Tibial nerve (tissue), 4 donors: Measurements from ENCODE around the gene PRKAR1B. TPM values are rescaled to one million over a fixed set of nuclear protein-coding genes. Genes with fewer than 3 reads are reported as not detected.

Source experiments
- DNase-seq, 2 donors: peaks; one replicate each; pipeline ENCODE4 v3.0.0-alpha.2; 2019; ENCODE audit warnings: low spot score in 2 of 2
- H3K27ac ChIP-seq, 4 donors: fragments of 200-600 bp; sonication (generic) in 3 of 4; one replicate each; pipeline ENCODE4 v1.5.1; 2017 to 2019; ENCODE audit warnings: mild to moderate bottlenecking in 1 of 4
- H3K27me3 ChIP-seq, 2 donors: fragments of 200-600 bp; sonication (generic) in 1 of 2; one replicate each; pipeline versions ENCODE4 v1.5.1 to v1.6.0; 2017 to 2019
- H3K36me3 ChIP-seq, 3 donors: fragments of 200-600 bp; sonication (generic); one replicate each; pipeline ENCODE4 v1.5.1; 2018 to 2019
- H3K4me1 ChIP-seq, 4 donors: fragments of 200-600 bp; sonication (generic) in 3 of 4; one replicate each; pipeline ENCODE4 v1.5.1; 2017 to 2019
- H3K4me3 ChIP-seq, 4 donors: fragments of 200-600 bp; sonication (generic) in 3 of 4; one replicate each; pipeline ENCODE4 v1.5.1; 2017 to 2019; ENCODE audit warnings: mild to moderate bottlenecking in 1 of 4, moderate library complexity in 1 of 4
- H3K9me3 ChIP-seq, 4 donors: fragments of 200-600 bp; sonication (generic) in 3 of 4; one replicate each; pipeline ENCODE4 v1.5.1; 2017 to 2019
- EP300 ChIP-seq, 2 donors: sonication (generic); formaldehyde crosslinking; IDR thresholded peaks; one replicate each; pipeline ENCODE4 v1.6.1; 2017; ENCODE audit warnings: antibody characterized with exemption in 2 of 2, mild to moderate bottlenecking in 1 of 2
- POLR2A ChIP-seq, 2 donors: fragments of 450-650 bp; IDR thresholded peaks; one replicate each; pipeline ENCODE4 v1.6.1; 2017; ENCODE audit warnings: antibody characterized with exemption in 2 of 2, mild to moderate bottlenecking in 2 of 2, moderate library complexity in 2 of 2
- WGBS, 2 donors: methylation state at CpG; one replicate each; pipeline ENCODE4 v1.1.5; 2018; 5-methylcytosine and 5-hydroxymethylcytosine counted together
- total RNA-seq, 4 donors: library from RNA; depleted of rRNA; stranded (reverse); fragments of >200 nt; gene quantifications; one replicate each; pipeline ENCODE4 v1.1.0, GENCODE V29; 2016
- TF ChIP-seq, protein P1 (sequence below), 5 experiments: fragments of 200-600 bp in 3 of 5; fragments of 450-650 bp in 2 of 5; sonication (generic) in 3 of 5; IDR thresholded peaks; one replicate each; pipeline ENCODE4 v1.5.1; 2016 to 2019; ENCODE audit warnings: antibody characterized with exemption in 5 of 5, mild to moderate bottlenecking in 3 of 5, moderate library complexity in 2 of 5

Gene PRKAR1B
- total RNA-seq, 4 donors from 2014 or later: 2.7 to 12.3 (median 4.8) TPM

DNA sequence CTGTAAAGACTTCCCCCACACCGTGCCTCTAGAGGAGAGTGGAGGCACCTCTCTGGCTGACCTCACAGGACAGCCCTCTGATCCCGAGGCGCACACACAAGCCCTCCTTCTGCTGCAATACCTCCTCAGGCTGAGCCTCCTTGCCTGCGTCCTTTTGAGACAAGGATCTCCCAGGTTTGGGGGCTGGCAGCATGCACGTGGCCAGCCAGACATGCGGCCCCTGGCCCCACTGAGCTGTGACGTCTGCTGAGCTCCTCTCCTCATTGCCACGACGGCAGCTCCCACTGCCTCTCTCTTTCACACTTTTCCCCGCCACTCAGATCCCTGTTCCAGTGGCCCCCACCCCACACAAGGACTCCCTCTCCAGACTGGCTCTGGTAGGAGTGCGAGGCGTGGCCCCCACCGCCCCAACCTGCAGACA, 12.8 kb downstream of the PRKAR1B start:
- Histone ChIP-seq H3K27me3 (peaks cover 0 to 22% of the 10 kb centered on the region in 2 donors), H3K4me3 (no peak overlapping the region), H3K4me1 (peaks cover 0 to 11% (median 2%) of the 10 kb centered on the region in 4 donors), H3K27ac (no peak overlapping the region), H3K9me3 (peaks cover 0 to 4% (median 0%) of the 10 kb centered on the region in 4 donors), H3K36me3 (no peaks in the 10 kb centered on the region)
- WGBS, 2 donors: 77 to 79% methylated on average over 9 to 13 of the region's 13 CpGs
- TF ChIP-seq, protein P1, sequence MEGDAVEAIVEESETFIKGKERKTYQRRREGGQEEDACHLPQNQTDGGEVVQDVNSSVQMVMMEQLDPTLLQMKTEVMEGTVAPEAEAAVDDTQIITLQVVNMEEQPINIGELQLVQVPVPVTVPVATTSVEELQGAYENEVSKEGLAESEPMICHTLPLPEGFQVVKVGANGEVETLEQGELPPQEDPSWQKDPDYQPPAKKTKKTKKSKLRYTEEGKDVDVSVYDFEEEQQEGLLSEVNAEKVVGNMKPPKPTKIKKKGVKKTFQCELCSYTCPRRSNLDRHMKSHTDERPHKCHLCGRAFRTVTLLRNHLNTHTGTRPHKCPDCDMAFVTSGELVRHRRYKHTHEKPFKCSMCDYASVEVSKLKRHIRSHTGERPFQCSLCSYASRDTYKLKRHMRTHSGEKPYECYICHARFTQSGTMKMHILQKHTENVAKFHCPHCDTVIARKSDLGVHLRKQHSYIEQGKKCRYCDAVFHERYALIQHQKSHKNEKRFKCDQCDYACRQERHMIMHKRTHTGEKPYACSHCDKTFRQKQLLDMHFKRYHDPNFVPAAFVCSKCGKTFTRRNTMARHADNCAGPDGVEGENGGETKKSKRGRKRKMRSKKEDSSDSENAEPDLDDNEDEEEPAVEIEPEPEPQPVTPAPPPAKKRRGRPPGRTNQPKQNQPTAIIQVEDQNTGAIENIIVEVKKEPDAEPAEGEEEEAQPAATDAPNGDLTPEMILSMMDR (IDR thresholded peaks at IDR 0.05): no peak
- TF ChIP-seq POLR2A (IDR thresholded peaks at IDR 0.05) (no peak), EP300 (IDR thresholded peaks at IDR 0.05) (no peak)
- no peak for DNase-seq

DNA sequence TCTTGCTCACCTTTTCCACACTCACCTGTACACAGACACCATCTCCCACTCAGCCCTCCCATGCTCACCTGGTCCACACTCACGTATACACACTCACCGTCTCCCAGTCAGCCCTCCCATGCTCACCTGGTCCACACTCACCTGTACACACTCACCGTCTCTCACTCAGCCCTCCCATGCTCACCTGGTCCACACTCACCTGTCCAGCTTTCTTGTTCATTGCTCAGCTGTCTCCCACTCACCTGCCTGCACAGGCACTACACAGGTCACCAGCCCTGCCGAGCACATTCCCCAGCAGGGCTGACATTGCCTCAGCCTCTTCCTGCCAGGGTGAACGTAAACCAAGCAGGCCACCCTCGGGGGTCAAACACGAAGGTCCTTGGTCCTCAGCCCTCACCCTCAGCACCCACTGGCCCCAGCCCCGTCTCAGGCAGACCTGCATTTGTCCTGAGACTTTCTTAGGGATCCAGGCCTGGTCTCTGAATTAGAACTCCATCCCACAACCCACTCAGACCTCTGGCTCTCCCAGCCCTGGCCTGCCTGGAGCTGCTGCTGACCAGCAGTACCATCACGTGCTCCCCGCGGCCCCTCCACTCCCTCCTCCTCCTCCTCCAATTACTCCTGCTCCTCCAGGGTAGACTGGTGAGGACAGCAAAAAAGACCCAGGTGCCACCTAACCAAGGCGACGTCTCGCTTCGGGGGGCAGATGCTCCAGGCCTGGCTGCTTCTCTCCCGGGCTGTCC, 13.4 kb downstream of the PRKAR1B start:
- Histone ChIP-seq H3K27ac (no peak overlapping the region), H3K36me3 (no peaks in the 10 kb centered on the region), H3K4me1 (peaks cover 0 to 11% (median 2%) of the 10 kb centered on the region in 4 donors), H3K4me3 (no peak overlapping the region), H3K9me3 (peaks cover 0 to 4% (median 0%) of the 10 kb centered on the region in 4 donors), H3K27me3 (peaks cover 0 to 22% of the 10 kb centered on the region in 2 donors)
- 75 to 82% methylated on average over 16 of the region's 16 CpGs for WGBS, 2 donors
- TF ChIP-seq EP300 (IDR thresholded peaks at IDR 0.05): no peak
- no peak for TF ChIP-seq POLR2A (IDR thresholded peaks at IDR 0.05)
- TF ChIP-seq, protein P1 (IDR thresholded peaks at IDR 0.05): no peak
- DNase-seq: no peak

DNA sequence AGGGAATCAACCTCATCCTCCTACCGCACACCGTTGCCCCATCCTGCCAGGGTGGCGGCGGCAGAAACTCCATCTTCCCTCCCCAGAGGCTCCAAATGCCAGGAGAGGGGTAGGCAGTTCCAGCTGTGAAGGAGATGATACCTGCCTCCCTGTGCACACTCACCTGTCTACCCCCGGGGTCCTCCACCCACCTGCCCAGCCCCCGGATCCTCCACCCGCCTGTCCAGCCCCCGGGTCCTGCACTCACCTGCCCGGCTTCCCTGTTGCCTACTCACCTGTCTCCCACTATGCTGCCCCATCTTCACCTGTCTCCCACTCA, 14.0 kb downstream of the PRKAR1B start:
- 84 to 87% methylated on average over 9 of the region's 9 CpGs for WGBS, 2 donors
- Histone ChIP-seq H3K4me3 (no peak overlapping the region), H3K27me3 (peaks cover 0 to 22% of the 10 kb centered on the region in 2 donors), H3K27ac (no peak overlapping the region), H3K9me3 (peaks cover 0 to 4% (median 0%) of the 10 kb centered on the region in 4 donors), H3K4me1 (peaks cover 0 to 11% (median 2%) of the 10 kb centered on the region in 4 donors), H3K36me3 (no peaks in the 10 kb centered on the region)
- no peak for TF ChIP-seq POLR2A (IDR thresholded peaks at IDR 0.05)
- TF ChIP-seq, protein P1 (IDR thresholded peaks at IDR 0.05): no peak
- TF ChIP-seq EP300 (IDR thresholded peaks at IDR 0.05): no peak
- DNase-seq: no peak

DNA sequence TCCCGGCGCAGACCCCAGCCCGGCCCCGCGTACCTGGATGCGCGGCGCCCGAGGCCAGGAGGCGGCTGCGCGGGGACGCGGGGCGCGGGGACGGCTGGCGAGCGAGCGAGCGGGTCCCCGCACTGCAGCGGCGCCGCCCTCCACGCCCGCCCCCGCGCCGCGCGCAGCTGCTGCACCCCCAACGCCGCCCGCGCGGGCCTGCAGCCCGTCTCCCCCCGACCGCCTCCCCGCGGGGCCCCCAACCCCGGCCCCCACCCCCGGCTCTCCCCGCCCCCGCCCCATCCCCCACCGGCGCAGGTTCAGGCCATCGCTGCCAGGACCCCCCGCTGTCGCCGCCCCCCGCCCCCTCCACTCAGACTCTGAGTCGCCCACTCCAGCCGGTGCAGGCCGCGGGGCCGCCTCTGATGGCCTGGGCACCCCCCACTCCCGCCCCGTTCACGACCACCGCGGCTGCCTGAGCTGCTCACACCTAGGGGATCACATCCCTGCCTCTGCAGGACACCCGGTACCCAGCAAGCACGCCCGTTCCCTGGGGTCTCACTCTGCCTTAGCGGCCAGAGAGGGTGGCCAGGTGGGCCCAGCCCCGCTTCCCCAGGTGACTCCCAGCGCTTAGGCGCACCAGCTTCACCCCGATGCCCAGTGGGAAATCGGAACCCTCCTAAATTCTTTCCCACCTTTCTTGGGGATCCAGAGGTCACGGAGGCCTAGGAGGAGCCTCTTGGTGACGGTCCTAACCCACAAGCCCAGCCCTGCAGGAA, 14.5 kb downstream of the PRKAR1B start:
- Histone ChIP-seq H3K27me3 (peaks cover 0 to 22% of the 10 kb centered on the region in 2 donors), H3K4me1 (peaks cover 0 to 11% (median 2%) of the 10 kb centered on the region in 4 donors), H3K27ac (peak overlapping the region in 1 of 4 donors; percentile 57), H3K9me3 (no peaks in the 10 kb centered on the region), H3K36me3 (no peaks in the 10 kb centered on the region), H3K4me3 (peak overlapping the region in 3 of 4 donors; percentile 21 to 56 (median 30))
- no peak for TF ChIP-seq POLR2A (IDR thresholded peaks at IDR 0.05)
- no peak for TF ChIP-seq EP300 (IDR thresholded peaks at IDR 0.05)
- TF ChIP-seq, protein P1 (IDR thresholded peaks at IDR 0.05): no peak
- 65 to 79% methylated on average over 7 to 10 of the region's 74 CpGs for WGBS, 2 donors
- no peak for DNase-seq
